Stomach (tissue), 9 donors: ENCODE data around the gene PRKCH. TPM values are rescaled to one million over a fixed set of nuclear protein-coding genes. Genes with fewer than 3 reads are reported as not detected.

ENCODE experiments used
- DNase-seq, 2 donors: peaks; one replicate each; pipeline versions ENCODE4 v3.0.0 to v3.0.0-alpha.2; 2013 to 2019
- H3K27ac ChIP-seq, 5 donors: fragments of 200-600 bp in 4 of 5; sonication (generic) in 4 of 5; one replicate each; pipeline ENCODE4 v1.5.1; 2013 to 2019; ENCODE audit warnings: mild to moderate bottlenecking in 1 of 5, moderate library complexity in 1 of 5
- H3K27me3 ChIP-seq, 3 donors: fragments of 200-600 bp; sonication (generic); one replicate each; pipeline ENCODE4 v1.5.1; 2017 to 2019; ENCODE audit warnings: mixed run types in 1 of 3
- H3K36me3 ChIP-seq, 4 donors: fragments of 200-600 bp; sonication (generic); 1 replicate in 3 of 4; 2 replicates in 1 of 4; pipeline ENCODE4 v1.5.1; 2016 to 2019
- H3K4me1 ChIP-seq, 4 donors: fragments of 200-600 bp; sonication (generic); one replicate each; pipeline ENCODE4 v1.5.1; 2016 to 2019
- H3K4me3 ChIP-seq, 4 donors: fragments of 200-600 bp; sonication (generic) in 3 of 4; one replicate each; pipeline ENCODE4 v1.5.1; 2016 to 2019; ENCODE audit warnings: mild to moderate bottlenecking in 1 of 4
- H3K9me3 ChIP-seq, 4 donors: fragments of 200-600 bp; sonication (generic); one replicate each; pipeline ENCODE4 v1.5.1; 2016 to 2019
- EP300 ChIP-seq: sonication (generic); formaldehyde crosslinking; IDR thresholded peaks from one replicate; pipeline ENCODE4 v1.6.1; 2017; ENCODE audit warnings: antibody characterized with exemption
- POLR2A ChIP-seq, 4 donors: fragments of 450-650 bp; IDR thresholded peaks; one replicate each; pipeline ENCODE4 v1.6.1; 2016; ENCODE audit warnings: antibody characterized with exemption in 4 of 4, control low read depth in 2 of 4, mild to moderate bottlenecking in 1 of 4, moderate library complexity in 1 of 4
- POLR2AphosphoS5 ChIP-seq, 3 donors: sonication (generic); formaldehyde crosslinking; IDR thresholded peaks; one replicate each; pipeline ENCODE4 v1.6.1; 2016; ENCODE audit warnings: antibody characterized with exemption in 3 of 3
- WGBS, 5 donors: extraction: QIAGEN DNeasy Blood & Tissue Kit in 3 of 5; methylation state at CpG; one replicate each; pipeline versions ENCODE4 v1.1.5 to v1.1.7; 2013 to 2018; 5-methylcytosine and 5-hydroxymethylcytosine counted together
- intact Hi-C: fragments of 100-400 bp; cut with DNase I; formaldehyde crosslinking; loops from one replicate; pipeline ENCODE4 v1.15.1; 2023; ENCODE audit warnings: low total_unique reads
- polyA plus RNA-seq, 3 donors: library from polyadenylated mRNA; stranded (reverse); fragments of 200-250 nt; gene quantifications; one replicate each; pipeline ENCODE4 v1.2.3, GENCODE V29; 2013
- total RNA-seq, 5 donors: library from RNA; depleted of rRNA; stranded (reverse); fragments of >200 nt; gene quantifications; one replicate each; pipeline versions ENCODE4 v1.1.0 to v1.2.3, GENCODE V29; 2014 to 2016
- TF ChIP-seq, protein P1 (sequence below), 7 experiments: fragments of 450-650 bp in 4 of 7; fragments of 200-600 bp in 3 of 7; sonication (generic) in 3 of 7; IDR thresholded peaks; one replicate each; pipeline ENCODE4 v1.5.1; 2016 to 2019; ENCODE audit warnings: antibody characterized with exemption in 7 of 7, control low read depth in 2 of 7, mild to moderate bottlenecking in 1 of 7
- donor health status: healthy with polysubstance abuse.
- donor health status: Bipolar disorder and iron deficiency.
- donor health status: healthy.

Gene PRKCH
- total and polyA plus RNA-seq, 8 donors: 5.5 to 84.0 (median 14.7) TPM

- H3K4me1 ChIP-seq: peaks cover 42 to 90% (median 59%) of the 10 kb centered on the region in 4 donors
Observed at GRCh38 chr14:61472801-61473376, 151.5 kb downstream of the PRKCH start.

GRCh38 chr14:61474015-61474414, 152.6 kb downstream of the PRKCH start:
- H3K27ac ChIP-seq: peak overlapping the region in 4 of 5 donors; percentile 13 to 95 (median 86)
- no peaks in the 10 kb centered on the region for H3K36me3 ChIP-seq
- 0 to 77% (median 5%) methylated on average over 1 of the region's 1 CpG for WGBS, 5 donors
- no peaks in the 10 kb centered on the region for H3K27me3 ChIP-seq
- H3K9me3 ChIP-seq: no peaks in the 10 kb centered on the region
- H3K4me1 ChIP-seq: peaks cover 52 to 96% (median 68%) of the 10 kb centered on the region in 4 donors
- no peak for DNase-seq
- TF ChIP-seq EP300 (no peak), POLR2A (IDR thresholded peaks at IDR 0.05) (no peak), POLR2AphosphoS5 (IDR thresholded peaks at IDR 0.05) (no peak)
- TF ChIP-seq, protein P1, sequence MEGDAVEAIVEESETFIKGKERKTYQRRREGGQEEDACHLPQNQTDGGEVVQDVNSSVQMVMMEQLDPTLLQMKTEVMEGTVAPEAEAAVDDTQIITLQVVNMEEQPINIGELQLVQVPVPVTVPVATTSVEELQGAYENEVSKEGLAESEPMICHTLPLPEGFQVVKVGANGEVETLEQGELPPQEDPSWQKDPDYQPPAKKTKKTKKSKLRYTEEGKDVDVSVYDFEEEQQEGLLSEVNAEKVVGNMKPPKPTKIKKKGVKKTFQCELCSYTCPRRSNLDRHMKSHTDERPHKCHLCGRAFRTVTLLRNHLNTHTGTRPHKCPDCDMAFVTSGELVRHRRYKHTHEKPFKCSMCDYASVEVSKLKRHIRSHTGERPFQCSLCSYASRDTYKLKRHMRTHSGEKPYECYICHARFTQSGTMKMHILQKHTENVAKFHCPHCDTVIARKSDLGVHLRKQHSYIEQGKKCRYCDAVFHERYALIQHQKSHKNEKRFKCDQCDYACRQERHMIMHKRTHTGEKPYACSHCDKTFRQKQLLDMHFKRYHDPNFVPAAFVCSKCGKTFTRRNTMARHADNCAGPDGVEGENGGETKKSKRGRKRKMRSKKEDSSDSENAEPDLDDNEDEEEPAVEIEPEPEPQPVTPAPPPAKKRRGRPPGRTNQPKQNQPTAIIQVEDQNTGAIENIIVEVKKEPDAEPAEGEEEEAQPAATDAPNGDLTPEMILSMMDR (IDR thresholded peaks at IDR 0.05): no peak
- H3K4me3 ChIP-seq: no peak overlapping the region
- intact Hi-C loops: no loop called here

More at GRCh38 chr14:61472801-61473376, 151.5 kb downstream of the PRKCH start:
- no peaks in the 10 kb centered on the region for H3K27me3 ChIP-seq
- 52 to 62% (median 60%) methylated on average over 3 of the region's 3 CpGs for WGBS, 5 donors
- peak overlapping the region in 4 of 5 donors; percentile 13 to 95 (median 80) for H3K27ac ChIP-seq
- no peaks in the 10 kb centered on the region for H3K9me3 ChIP-seq
- no peak overlapping the region for H3K4me3 ChIP-seq
- intact Hi-C loops: no loop called here
- no peak for DNase-seq
- TF ChIP-seq POLR2AphosphoS5 (IDR thresholded peaks at IDR 0.05) (no peak), POLR2A (IDR thresholded peaks at IDR 0.05) (no peak), EP300 (no peak)
- TF ChIP-seq, protein P1 (IDR thresholded peaks at IDR 0.05): no peak
- no peaks in the 10 kb centered on the region for H3K36me3 ChIP-seq

- H3K9me3 ChIP-seq: no peaks in the 10 kb centered on the region
- no peak overlapping the region for H3K4me3 ChIP-seq
- no peak for TF ChIP-seq POLR2AphosphoS5 (IDR thresholded peaks at IDR 0.05)
- peaks cover 57 to 100% (median 70%) of the 10 kb centered on the region in 4 donors for H3K4me1 ChIP-seq
- no peak for DNase-seq
- peak overlapping the region in 4 of 5 donors; percentile 82 to 95 (median 86) for H3K27ac ChIP-seq
- intact Hi-C loops: no loop called here
- no peaks in the 10 kb centered on the region for H3K36me3 ChIP-seq
- H3K27me3 ChIP-seq: no peaks in the 10 kb centered on the region
- 72 to 91% (median 85%) methylated on average over 3 of the region's 3 CpGs for WGBS, 5 donors
Observed at GRCh38 chr14:61474701-61475100, 153.3 kb downstream of the PRKCH start.

GRCh38 chr14:61475316-61475715, 153.9 kb downstream of the PRKCH start:
- intact Hi-C loops: no loop called here
- no peak for TF ChIP-seq POLR2A (IDR thresholded peaks at IDR 0.05)
- peak in 1 of 3 donors; percentile 10 for TF ChIP-seq POLR2AphosphoS5 (IDR thresholded peaks at IDR 0.05)
- TF ChIP-seq, protein P1 (IDR thresholded peaks at IDR 0.05): peak in 5 of 7 experiments; percentile 34 to 80 (median 57)
- no peaks in the 10 kb centered on the region for H3K9me3 ChIP-seq
- peak in 1 of 2 donors; percentile 77 for DNase-seq
- H3K36me3 ChIP-seq: no peaks in the 10 kb centered on the region
- WGBS, 5 donors: 23 to 25% (median 24%) methylated on average over 4 of the region's 4 CpGs
- peaks cover 61 to 100% (median 67%) of the 10 kb centered on the region in 4 donors for H3K4me1 ChIP-seq
- H3K27ac ChIP-seq: peak overlapping the region in 4 of 5 donors; percentile 82 to 95 (median 86)
- no peak overlapping the region for H3K4me3 ChIP-seq
- H3K27me3 ChIP-seq: no peaks in the 10 kb centered on the region
